GM18873 (cell line): ENCODE measurements around the gene GPC1.

Source experiments
- ATAC-seq: cut with Tn5 transposase; IDR thresholded peaks from one replicate; pipeline ENCODE4 v1.9.1; 2021; ENCODE audit warnings: mild to moderate bottlenecking, moderate library complexity, moderate number of reproducible peaks; ENCODE audit not compliant: unreplicated experiment, low FRiP score

The GPC1 gene

DNA sequence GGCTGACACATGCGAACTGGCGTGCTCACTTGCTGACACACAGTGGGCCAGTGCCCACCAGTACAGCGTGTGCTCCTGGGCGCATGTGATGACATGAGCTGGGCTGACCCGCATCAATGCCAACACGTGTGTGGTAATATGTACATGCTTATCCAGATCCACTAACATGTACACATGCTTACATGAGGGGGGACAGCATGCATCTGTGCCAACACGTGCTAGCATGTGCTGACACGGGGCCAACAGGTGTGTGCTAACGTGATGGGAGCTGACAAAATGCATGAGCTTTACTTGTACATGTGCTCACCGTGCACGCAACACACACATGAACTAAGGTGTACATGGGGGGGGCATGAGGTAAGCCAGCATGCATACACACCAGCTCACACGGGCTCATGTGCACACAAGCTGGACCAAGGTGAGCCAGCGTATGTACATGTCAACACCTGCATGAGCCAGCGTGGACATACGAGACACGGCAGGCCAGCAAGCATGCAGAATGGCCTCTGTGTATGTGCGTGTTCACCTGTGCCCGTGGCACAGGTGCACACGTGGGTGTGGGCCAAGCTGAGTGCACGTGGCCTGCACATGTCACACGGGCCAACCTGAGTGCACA is 28.5 kb downstream of the GPC1 start:
- ATAC-seq: no peak

GRCh38 chr2:240464514-240465241 is 29.2 kb downstream of the GPC1 start:
- ATAC-seq: no peak

DNA sequence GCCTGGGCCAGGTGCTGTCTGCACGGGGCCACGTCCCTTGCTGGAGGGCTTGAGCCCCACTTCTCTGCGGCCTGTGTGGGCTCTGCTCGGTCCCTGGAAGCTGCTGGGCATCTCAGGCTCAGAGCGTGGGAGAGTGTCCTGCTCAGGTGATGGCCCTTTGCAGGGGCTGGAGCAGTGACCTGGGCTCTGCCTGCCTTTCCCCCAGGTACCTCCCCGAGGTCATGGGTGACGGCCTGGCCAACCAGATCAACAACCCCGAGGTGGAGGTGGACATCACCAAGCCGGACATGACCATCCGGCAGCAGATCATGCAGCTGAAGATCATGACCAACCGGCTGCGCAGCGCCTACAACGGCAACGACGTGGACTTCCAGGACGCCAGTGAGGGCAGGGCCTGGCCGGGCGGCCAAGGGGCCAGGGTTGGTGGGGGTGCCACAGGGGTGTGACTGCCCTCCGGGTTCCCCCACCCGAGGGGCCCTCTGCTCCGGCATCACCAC is 29.9 kb downstream of the GPC1 start:
- no peak for ATAC-seq

GRCh38 chr2:240465765-240466578 is 30.5 kb downstream of the GPC1 start:
- no peak for ATAC-seq

- no peak for ATAC-seq
Observed at GRCh38 chr2:240466579-240467148, 31.2 kb downstream of the GPC1 start.

GRCh38 chr2:240467149-240467642 is 31.7 kb downstream of the GPC1 start:
- no peak for ATAC-seq

- no peak for ATAC-seq
Observed at GRCh38 chr2:240467659-240468302, 32.3 kb downstream of the GPC1 start.

- no peak for ATAC-seq
Observed at GRCh38 chr2:240468303-240469238, 33.1 kb downstream of the GPC1 start.

GRCh38 chr2:240469239-240469636 is 33.8 kb downstream of the GPC1 start:
- no peak for ATAC-seq

- ATAC-seq: no peak
Observed at GRCh38 chr2:240469740-240470139, 34.3 kb downstream of the GPC1 start.

GRCh38 chr2:240472078-240472790 is 36.8 kb downstream of the GPC1 start:
- ATAC-seq: no peak

- no peak for ATAC-seq
Observed at GRCh38 chr2:240473211-240473610, 37.7 kb downstream of the GPC1 start.

DNA sequence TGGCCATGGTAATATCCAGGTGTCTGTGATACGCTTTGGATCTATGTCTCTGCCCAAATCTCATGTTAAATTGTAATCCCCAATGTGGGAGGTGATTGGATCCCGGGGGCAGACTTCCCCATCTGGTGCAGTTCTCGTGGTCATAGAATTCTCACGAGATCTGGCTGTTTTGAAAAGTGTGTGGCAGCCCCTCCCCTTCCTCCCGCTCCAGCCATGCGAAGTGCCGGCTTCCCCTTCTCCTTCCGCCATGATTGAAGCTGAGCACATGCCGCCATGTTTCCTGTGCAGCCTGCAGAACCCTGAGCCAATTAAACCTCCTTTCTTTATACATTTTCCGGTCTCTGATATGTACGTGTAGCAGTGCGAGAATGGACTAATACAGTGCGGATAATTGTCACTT is 42.5 kb downstream of the GPC1 start:
- ATAC-seq: no peak

GRCh38 chr2:240478346-240479110 is 43.1 kb downstream of the GPC1 start:
- no peak for ATAC-seq

- ATAC-seq: no peak
Observed at GRCh38 chr2:240479111-240479501, 43.6 kb downstream of the GPC1 start.

DNA sequence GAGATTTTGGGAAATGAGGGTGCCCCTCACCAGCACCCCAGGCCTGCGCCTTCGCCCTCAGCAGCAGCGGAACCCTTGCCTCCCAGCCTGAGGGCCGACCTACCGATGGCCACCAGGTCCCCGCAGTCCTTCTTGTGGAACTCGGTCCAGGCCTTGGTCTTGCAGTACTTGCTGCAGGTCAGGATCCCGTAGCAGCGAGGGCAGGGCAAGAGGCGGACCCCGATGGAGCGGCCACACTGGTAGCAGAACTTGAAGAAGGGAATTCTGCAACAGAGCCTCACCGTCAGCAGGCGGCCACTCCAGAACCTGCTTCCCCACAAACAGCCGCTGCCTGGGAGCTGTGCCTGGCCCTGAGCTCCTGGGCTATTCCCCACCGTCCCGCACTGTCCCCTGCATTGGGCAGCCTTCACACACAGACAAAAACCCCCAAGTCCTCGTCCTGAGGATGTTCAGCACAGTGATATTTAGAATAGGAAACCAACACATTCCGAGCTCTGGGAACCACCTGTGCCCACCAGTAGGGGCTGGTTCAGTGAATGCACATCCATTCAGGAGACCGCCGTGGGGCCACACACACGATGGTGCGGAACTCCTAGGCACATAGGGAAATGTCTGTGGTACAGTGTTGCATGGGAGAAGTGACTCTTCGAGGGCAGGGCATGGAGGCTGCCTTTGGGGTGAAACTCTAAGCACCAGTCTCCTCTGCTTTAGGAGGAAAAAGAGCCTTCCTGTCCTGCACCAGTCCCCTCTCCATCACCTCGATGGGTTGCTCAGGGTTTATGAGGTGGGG is 45.6 kb downstream of the GPC1 start:
- ATAC-seq: no peak

DNA sequence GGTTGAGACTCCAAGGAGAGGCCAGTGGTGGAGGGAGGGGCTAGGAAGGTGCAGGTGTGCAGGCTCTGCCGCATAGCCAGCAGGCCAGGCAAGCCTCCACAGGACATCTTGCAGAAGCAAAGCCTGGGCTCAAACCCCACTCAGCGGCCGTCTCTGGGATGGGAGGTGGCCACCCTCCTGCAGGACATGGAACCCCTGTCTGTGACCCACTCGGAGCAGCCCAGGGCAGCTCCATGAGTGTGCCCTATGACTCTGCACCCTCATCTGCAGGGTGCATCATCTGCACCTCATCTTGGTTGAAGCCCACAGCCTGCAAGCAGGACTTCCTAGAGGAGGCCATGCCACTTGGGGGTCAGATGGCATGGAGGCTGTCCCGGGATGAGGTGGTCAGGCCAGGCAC is 46.3 kb downstream of the GPC1 start:
- ATAC-seq: no peak
